HL-60 (cell line): ENCODE data around the gene CLTA.

Experiments
- GABPA ChIP-seq: IDR thresholded peaks from 2 replicates; pipeline ENCODE4 v1.6.1; 2012; ENCODE audit warnings: low read depth
- POLR2AphosphoS5 ChIP-seq: IDR thresholded peaks from 2 replicates; pipeline ENCODE4 v1.6.1; 2012; ENCODE audit warnings: low read depth
- SPI1 ChIP-seq: IDR thresholded peaks from 2 replicates; pipeline ENCODE4 v1.6.1; 2012; ENCODE audit warnings: low read depth, mild to moderate bottlenecking, borderline replicate concordance
- TF ChIP-seq, protein P1 (sequence below): IDR thresholded peaks from 2 replicates; pipeline ENCODE4 v1.6.1; 2012; ENCODE audit warnings: low read depth; ENCODE audit not compliant: insufficient replicate concordance
- TF ChIP-seq, protein P2 (sequence below): IDR thresholded peaks from one replicate; pipeline ENCODE4 v1.5.1; 2011; ENCODE audit warnings: low read length, control low read depth, inconsistent platforms; ENCODE audit not compliant: insufficient read depth

DNA sequence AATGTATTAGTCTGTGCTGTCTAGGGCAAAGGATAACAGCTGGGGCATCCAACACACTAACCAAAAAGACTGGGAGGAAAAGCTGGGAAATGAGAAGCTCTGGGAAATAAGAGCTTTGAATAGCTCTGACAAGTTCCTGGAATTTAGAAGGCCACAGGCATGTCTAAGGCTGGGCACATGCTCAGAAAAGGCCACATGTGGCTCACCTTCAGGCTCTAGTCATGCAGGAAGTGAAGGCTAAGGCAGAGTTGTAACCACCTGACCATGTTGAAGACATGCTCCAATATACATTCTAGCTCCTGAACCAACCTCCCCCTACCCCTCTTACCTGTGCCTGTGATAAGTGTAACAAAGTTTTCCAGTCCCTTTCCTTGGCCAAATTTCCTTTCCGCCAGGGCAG lies 31.7 kb downstream of the CLTA start:
- TF ChIP-seq, protein P1, sequence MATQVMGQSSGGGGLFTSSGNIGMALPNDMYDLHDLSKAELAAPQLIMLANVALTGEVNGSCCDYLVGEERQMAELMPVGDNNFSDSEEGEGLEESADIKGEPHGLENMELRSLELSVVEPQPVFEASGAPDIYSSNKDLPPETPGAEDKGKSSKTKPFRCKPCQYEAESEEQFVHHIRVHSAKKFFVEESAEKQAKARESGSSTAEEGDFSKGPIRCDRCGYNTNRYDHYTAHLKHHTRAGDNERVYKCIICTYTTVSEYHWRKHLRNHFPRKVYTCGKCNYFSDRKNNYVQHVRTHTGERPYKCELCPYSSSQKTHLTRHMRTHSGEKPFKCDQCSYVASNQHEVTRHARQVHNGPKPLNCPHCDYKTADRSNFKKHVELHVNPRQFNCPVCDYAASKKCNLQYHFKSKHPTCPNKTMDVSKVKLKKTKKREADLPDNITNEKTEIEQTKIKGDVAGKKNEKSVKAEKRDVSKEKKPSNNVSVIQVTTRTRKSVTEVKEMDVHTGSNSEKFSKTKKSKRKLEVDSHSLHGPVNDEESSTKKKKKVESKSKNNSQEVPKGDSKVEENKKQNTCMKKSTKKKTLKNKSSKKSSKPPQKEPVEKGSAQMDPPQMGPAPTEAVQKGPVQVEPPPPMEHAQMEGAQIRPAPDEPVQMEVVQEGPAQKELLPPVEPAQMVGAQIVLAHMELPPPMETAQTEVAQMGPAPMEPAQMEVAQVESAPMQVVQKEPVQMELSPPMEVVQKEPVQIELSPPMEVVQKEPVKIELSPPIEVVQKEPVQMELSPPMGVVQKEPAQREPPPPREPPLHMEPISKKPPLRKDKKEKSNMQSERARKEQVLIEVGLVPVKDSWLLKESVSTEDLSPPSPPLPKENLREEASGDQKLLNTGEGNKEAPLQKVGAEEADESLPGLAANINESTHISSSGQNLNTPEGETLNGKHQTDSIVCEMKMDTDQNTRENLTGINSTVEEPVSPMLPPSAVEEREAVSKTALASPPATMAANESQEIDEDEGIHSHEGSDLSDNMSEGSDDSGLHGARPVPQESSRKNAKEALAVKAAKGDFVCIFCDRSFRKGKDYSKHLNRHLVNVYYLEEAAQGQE = no peak
- TF ChIP-seq, protein P2, sequence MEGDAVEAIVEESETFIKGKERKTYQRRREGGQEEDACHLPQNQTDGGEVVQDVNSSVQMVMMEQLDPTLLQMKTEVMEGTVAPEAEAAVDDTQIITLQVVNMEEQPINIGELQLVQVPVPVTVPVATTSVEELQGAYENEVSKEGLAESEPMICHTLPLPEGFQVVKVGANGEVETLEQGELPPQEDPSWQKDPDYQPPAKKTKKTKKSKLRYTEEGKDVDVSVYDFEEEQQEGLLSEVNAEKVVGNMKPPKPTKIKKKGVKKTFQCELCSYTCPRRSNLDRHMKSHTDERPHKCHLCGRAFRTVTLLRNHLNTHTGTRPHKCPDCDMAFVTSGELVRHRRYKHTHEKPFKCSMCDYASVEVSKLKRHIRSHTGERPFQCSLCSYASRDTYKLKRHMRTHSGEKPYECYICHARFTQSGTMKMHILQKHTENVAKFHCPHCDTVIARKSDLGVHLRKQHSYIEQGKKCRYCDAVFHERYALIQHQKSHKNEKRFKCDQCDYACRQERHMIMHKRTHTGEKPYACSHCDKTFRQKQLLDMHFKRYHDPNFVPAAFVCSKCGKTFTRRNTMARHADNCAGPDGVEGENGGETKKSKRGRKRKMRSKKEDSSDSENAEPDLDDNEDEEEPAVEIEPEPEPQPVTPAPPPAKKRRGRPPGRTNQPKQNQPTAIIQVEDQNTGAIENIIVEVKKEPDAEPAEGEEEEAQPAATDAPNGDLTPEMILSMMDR = no peak
- no peak for TF ChIP-seq GABPA
- no peak for TF ChIP-seq POLR2AphosphoS5
- no peak for TF ChIP-seq SPI1
